Ovary (tissue), 3 donors: ENCODE data around the gene CD38.

Source experiments
- EP300 ChIP-seq: sonication (generic); formaldehyde crosslinking; IDR thresholded peaks from one replicate; pipeline ENCODE4 v1.6.1; 2017; ENCODE audit warnings: antibody characterized with exemption
- TF ChIP-seq, protein P1 (sequence below), 3 donors: fragments of 450-650 bp in 2 of 3; fragments of 200-600 bp in 1 of 3; IDR thresholded peaks; one replicate each; pipeline versions ENCODE4 v1.5.1 to v1.8.0; 2016 to 2022; ENCODE audit warnings: antibody characterized with exemption in 3 of 3, mild to moderate bottlenecking in 1 of 3
- donor health status: DM: no; HTN: no; CAD: no.

DNA sequence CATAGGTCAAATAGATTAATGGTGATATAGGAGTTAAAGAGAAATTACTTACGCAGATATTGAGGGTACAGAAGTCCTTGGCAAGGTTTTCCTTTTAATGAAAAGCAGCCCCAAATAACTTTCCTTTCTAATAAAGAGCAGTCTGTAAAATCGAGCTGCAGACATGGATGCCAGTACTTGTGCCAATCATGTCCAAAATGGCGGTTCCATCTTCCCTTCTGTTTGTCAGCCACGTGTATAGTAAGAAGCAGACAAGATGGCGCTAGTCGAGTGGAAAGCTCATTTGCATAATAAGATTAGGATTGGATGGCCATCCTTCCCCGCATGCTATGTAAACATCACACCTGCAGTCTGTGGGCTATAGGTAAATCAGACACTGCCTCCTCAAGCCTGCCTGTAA, 92.0 kb downstream of the CD38 start:
- no peak for TF ChIP-seq EP300
- TF ChIP-seq, protein P1, sequence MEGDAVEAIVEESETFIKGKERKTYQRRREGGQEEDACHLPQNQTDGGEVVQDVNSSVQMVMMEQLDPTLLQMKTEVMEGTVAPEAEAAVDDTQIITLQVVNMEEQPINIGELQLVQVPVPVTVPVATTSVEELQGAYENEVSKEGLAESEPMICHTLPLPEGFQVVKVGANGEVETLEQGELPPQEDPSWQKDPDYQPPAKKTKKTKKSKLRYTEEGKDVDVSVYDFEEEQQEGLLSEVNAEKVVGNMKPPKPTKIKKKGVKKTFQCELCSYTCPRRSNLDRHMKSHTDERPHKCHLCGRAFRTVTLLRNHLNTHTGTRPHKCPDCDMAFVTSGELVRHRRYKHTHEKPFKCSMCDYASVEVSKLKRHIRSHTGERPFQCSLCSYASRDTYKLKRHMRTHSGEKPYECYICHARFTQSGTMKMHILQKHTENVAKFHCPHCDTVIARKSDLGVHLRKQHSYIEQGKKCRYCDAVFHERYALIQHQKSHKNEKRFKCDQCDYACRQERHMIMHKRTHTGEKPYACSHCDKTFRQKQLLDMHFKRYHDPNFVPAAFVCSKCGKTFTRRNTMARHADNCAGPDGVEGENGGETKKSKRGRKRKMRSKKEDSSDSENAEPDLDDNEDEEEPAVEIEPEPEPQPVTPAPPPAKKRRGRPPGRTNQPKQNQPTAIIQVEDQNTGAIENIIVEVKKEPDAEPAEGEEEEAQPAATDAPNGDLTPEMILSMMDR (IDR thresholded peaks at IDR 0.05), result no peak
